A673 (cell line): ENCODE measurements around the gene ANKRD52. TPM values are rescaled to one million over a fixed set of nuclear protein-coding genes. Genes with fewer than 3 reads are reported as not detected.

ENCODE experiments used
- BruUV-seq: library from RNA; stranded (reverse); fragments of 400-500 nt; replicated peaks from 2 replicates; lab custom pipeline; 2021; lab: Mats Ljungman, UMichigan
- CTCF ChIA-PET: fragments of 300-600 bp; sonication (Branson Sonifier 250); formaldehyde crosslinking; loops from one replicate; lab custom pipeline; 2022; ENCODE audit warnings: antibody characterized with exemption; lab: Charles Lee
- POLR2A ChIA-PET: fragments of 300-600 bp; sonication (Branson Sonifier 250); formaldehyde crosslinking; loops from one replicate; lab custom pipeline; 2022; ENCODE audit warnings: antibody characterized with exemption; ENCODE audit not compliant: low non-redundant PET; lab: Charles Lee
- DNase-seq: peaks from one replicate; pipeline ENCODE4 v3.0.0-alpha.2; 2015; ENCODE audit warnings: low spot score
- H3K27ac ChIP-seq: fragments of 200-600 bp; sonication (generic); 2 replicates; pipeline ENCODE4 v1.5.1; 2016; ENCODE audit warnings: mixed run types, low read depth, mild to moderate bottlenecking, mixed read lengths, antibody characterized with exemption, low read length; ENCODE audit not compliant: poor library complexity, severe bottlenecking
- H3K27me3 ChIP-seq: fragments of 200-600 bp; sonication (generic); replicated peaks from 2 replicates; pipeline ENCODE4 v1.6.1; 2017; ENCODE audit warnings: mixed run types, low read depth, mild to moderate bottlenecking, mixed read lengths, antibody characterized with exemption, low read length; ENCODE audit not compliant: insufficient read depth, poor library complexity
- H3K36me3 ChIP-seq: fragments of 200-600 bp; sonication (generic); 2 replicates; pipeline ENCODE4 v1.6.1; 2016; ENCODE audit warnings: mixed run types, mild to moderate bottlenecking, mixed read lengths, antibody characterized with exemption, low read length; ENCODE audit not compliant: insufficient read depth, poor library complexity, severe bottlenecking
- H3K4me1 ChIP-seq: fragments of 200-600 bp; sonication (generic); 2 replicates; pipeline ENCODE4 v1.6.1; 2017; ENCODE audit warnings: mixed run types, mild to moderate bottlenecking, mixed read lengths, antibody characterized with exemption, low read length; ENCODE audit not compliant: insufficient read depth, poor library complexity, severe bottlenecking
- H3K4me3 ChIP-seq: fragments of 200-600 bp; sonication (generic); 2 replicates; pipeline ENCODE4 v1.5.1; 2016; ENCODE audit warnings: low read depth, mixed run types, mild to moderate bottlenecking, mixed read lengths, low read length; ENCODE audit not compliant: poor library complexity, severe bottlenecking
- H3K9me3 ChIP-seq: fragments of 200-600 bp; sonication (generic); 2 replicates; pipeline ENCODE4 v1.6.1; 2016; ENCODE audit warnings: mixed run types, low read depth, mild to moderate bottlenecking, mixed read lengths, antibody characterized with exemption, low read length; ENCODE audit not compliant: poor library complexity, severe bottlenecking
- EZH2 ChIP-seq: fragments of 200-600 bp; sonication (generic); IDR thresholded peaks from 2 replicates; pipeline ENCODE4 v1.6.1; 2017; ENCODE audit warnings: borderline replicate concordance, low read depth, mild to moderate bottlenecking, mixed read lengths, antibody characterized with exemption, low read length; ENCODE audit not compliant: poor library complexity, severe bottlenecking
- intact Hi-C: fragments of 100-400 bp; cut with micrococcal nuclease; formaldehyde crosslinking; loops from one replicate; pipeline ENCODE4 v1.10.0; 2022; ENCODE audit not compliant: unreplicated experiment
- total RNA-seq: library from RNA; stranded (reverse); gene quantifications from 2 replicates; pipeline ENCODE4 v1.2.3, GENCODE V29; 2021
- TF ChIP-seq, protein P1 (sequence below): fragments of 300-800, 200-600 bp; sonication (generic); conservative IDR thresholded peaks from 2 replicates; pipeline ENCODE4 v1.5.1; 2017; ENCODE audit warnings: low read depth, mild to moderate bottlenecking, antibody characterized with exemption, low read length, moderate library complexity, mixed read lengths

ANKRD52 gene
- total RNA-seq, 1 experiment from 2014 or later, result 74.7 TPM

DNA sequence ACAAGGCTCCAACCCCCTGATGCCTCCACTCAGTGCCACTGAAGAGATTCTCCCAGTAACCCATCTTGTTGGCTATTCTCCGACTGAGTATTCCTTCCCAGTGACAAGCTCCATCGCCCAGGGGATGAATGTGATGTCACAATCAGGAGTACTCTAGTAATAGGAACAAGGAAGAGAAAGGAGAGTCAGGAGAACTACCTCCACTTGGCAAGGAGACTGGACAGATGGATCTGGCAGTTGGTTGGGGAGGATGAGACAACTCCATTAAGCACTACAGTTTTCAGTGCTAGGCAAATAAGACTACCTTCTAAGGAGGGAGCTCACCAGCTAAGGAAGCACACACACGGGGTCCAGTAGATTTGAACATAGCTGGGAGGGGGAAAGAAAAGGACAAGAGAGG is 41.7 kb downstream of the ANKRD52 start:
- no peak for DNase-seq
- BruUV-seq, result no TSS peak
- Histone ChIP-seq H3K4me1 (no peaks in the 10 kb centered on the region), H3K27me3 (no peaks in the 10 kb centered on the region), H3K4me3 (no peak overlapping the region), H3K9me3 (no peaks in the 10 kb centered on the region), H3K36me3 (peaks cover 35% of the 10 kb centered on the region), H3K27ac (no peak overlapping the region)
- intact Hi-C loops, result no loop called here
- ChIA-PET POLR2A (no interaction called here), CTCF (no interaction called here)
- TF ChIP-seq, protein P1, sequence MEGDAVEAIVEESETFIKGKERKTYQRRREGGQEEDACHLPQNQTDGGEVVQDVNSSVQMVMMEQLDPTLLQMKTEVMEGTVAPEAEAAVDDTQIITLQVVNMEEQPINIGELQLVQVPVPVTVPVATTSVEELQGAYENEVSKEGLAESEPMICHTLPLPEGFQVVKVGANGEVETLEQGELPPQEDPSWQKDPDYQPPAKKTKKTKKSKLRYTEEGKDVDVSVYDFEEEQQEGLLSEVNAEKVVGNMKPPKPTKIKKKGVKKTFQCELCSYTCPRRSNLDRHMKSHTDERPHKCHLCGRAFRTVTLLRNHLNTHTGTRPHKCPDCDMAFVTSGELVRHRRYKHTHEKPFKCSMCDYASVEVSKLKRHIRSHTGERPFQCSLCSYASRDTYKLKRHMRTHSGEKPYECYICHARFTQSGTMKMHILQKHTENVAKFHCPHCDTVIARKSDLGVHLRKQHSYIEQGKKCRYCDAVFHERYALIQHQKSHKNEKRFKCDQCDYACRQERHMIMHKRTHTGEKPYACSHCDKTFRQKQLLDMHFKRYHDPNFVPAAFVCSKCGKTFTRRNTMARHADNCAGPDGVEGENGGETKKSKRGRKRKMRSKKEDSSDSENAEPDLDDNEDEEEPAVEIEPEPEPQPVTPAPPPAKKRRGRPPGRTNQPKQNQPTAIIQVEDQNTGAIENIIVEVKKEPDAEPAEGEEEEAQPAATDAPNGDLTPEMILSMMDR, result no peak
- no peak for TF ChIP-seq EZH2

DNA sequence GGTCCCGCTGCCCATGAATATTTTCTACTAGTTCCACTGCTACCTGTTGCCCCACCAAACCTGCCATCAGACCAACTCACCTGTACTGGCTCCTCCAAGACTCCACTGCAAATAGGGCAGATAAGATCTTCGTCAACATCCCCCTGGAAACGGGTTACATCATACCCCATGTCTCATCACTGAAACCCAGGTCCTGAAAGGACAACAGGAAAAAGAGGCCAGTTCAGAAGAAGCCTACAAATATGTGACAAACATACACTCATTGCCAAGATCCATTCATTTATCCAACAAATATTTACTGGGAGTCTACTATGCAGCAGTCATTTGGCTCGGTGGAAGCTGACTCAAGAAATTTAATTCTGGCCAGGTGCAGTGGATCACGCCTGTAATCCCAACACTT is 44.3 kb downstream of the ANKRD52 start:
- no peaks in the 10 kb centered on the region for H3K9me3 ChIP-seq
- ChIA-PET CTCF (no interaction called here), POLR2A (no interaction called here)
- H3K4me1 ChIP-seq, result no peaks in the 10 kb centered on the region
- no peak overlapping the region for H3K27ac ChIP-seq
- no peak for TF ChIP-seq EZH2
- TF ChIP-seq, protein P1, result no peak
- H3K36me3 ChIP-seq, result peaks cover 51% of the 10 kb centered on the region
- no peak for DNase-seq
- intact Hi-C loops, result no loop called here
- H3K4me3 ChIP-seq, result no peak overlapping the region
- BruUV-seq, result no TSS peak
- H3K27me3 ChIP-seq, result no peaks in the 10 kb centered on the region

DNA sequence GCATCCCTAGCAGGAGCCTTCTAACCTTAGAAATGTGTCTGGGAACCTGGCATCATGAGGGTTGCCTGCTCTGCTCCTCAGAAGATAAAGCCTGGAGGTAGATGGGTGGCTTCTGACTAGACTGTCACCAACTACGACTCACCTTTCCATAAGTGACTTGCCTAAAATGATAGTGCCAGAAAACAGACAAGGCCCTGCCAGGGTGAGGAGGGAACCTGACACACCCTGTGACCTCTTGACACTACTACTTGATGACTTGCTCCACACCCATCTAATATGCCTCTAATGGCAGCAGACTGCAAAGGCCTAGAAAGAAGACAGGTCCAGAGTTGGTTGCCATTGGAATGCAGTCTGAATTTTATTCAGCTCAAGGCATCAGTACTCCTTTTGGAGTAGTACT is 45.8 kb downstream of the ANKRD52 start:
- Histone ChIP-seq H3K36me3 (peaks cover 59% of the 10 kb centered on the region), H3K27ac (no peak overlapping the region), H3K4me3 (no peak overlapping the region), H3K4me1 (no peaks in the 10 kb centered on the region), H3K27me3 (no peaks in the 10 kb centered on the region), H3K9me3 (no peaks in the 10 kb centered on the region)
- DNase-seq, result no peak
- TF ChIP-seq EZH2, result no peak
- TF ChIP-seq, protein P1, result no peak
- intact Hi-C loops, result no loop called here
- no TSS peak for BruUV-seq
- ChIA-PET CTCF (no interaction called here), POLR2A (no interaction called here)
